ENCODE measurements around the gene ZBTB16. TPM values are rescaled to one million over a fixed set of nuclear protein-coding genes. Genes with fewer than 3 reads are reported as not detected.

ZBTB16 gene
- total and polyA plus RNA-seq, 2 of the 13 experiments (the other 11 are each of a cell fraction or from before 2014, with no cell fraction given): not detected

DNA sequence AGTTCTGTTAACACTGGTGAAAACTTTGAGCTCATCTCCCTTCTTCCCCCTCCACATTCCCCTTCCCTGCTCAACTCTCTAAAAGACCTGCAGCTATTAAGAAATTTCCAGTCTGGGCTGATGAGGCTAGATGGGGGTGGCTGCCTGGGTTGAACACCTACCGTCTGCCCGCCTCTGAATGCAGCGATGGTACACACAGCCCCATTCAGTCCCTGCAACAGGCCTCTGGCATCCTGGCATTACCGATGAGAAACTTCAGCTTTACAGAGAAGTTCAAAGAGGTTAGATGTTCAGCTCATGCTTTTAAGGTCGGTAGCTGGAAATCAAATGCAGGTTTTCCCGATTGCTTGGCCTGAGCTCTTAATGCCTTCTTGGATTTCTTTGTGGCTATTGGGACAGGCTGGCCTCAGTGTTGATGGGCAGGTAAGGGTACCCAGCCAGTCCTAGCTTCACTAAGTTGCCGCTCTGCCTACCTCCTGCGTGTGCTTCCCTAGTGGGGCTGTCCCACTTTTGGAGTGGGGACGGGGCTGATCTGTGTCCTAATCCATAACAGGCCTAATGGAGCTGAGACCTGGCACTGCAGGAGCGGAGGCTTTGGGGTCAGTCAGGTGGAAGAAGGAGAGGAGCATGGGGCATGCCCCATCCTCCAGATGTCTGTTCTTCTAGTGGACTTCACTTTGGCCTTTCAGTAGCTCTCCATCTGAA is 49.1 kb downstream of the ZBTB16 start:
- Histone ChIP-seq H4K20me1 (ENCODE audit: insufficient read depth, low read length) (no peaks in the 10 kb centered on the region), H3K36me3 (replicated peaks in 1 of 2; ENCODE audit: control insufficient read depth in 1 of 2, insufficient read depth in 2 of 2, low read length in 2 of 2) (no peaks in the 10 kb centered on the region), H3K9ac (ENCODE audit: insufficient read depth, low read depth, low read length) (no peak overlapping the region), H2AFZ (ENCODE audit: low read length) (no peak overlapping the region), H3K4me3 (replicated peaks in 1 of 3; ENCODE audit: insufficient read depth in 1 of 3, low read depth in 2 of 3, low read length in 3 of 3) (no peak overlapping the region), H3K9me3 (ENCODE audit: low read length) (no peaks in the 10 kb centered on the region), H3K4me2 (ENCODE audit: low read depth, low read length) (no peak overlapping the region), H3K27me3 (ENCODE audit: control insufficient read depth in 1 of 2, insufficient read depth in 2 of 2, low read length in 2 of 2) (peaks cover 0 to 20% of the 10 kb centered on the region in 2 experiments; a peak in 2 of 5 replicates), H3K4me1 (ENCODE audit: insufficient read depth, low read length) (peaks cover 14% of the 10 kb centered on the region), H3K79me2 (ENCODE audit: insufficient read depth, low read length) (no peaks in the 10 kb centered on the region), H3K27ac (ENCODE audit: extremely low read length, insufficient read depth, low read length) (no peak overlapping the region)
- intact Hi-C loops (cut with micrococcal nuclease; ENCODE audit: unreplicated experiment) (no loop called here), in situ Hi-C loops (cut with HindIII; ENCODE audit: extremely low pct_ligation_motif_present, low pct_unique_long_range_greater_than_20kb) (no loop called here)
- WGBS (ENCODE audit: low lambda C conversion rate): 63% methylated on average over 8 of the region's 10 CpGs
- BruUV-seq (replicated peaks): no TSS peak
- ChIA-PET CTCF (ENCODE audit: low intra/inter-chr PET ratio, low total read pairs) (no interaction called here), POLR2A (no interaction called here)
- DNase-seq (ENCODE audit: low spot score) (no peak), ATAC-seq (no peak), FAIRE-seq (no peak)
- no peak for TF ChIP-seq SNAPC2 (CRISPR knock-in tag; IDR thresholded peaks at IDR 0.05)
- no peak for TF ChIP-seq RBM39 (IDR thresholded peaks at IDR 0.05; ENCODE audit: low read depth, low read length, poor library complexity, severe bottlenecking)
- TF ChIP-seq, protein P1, sequence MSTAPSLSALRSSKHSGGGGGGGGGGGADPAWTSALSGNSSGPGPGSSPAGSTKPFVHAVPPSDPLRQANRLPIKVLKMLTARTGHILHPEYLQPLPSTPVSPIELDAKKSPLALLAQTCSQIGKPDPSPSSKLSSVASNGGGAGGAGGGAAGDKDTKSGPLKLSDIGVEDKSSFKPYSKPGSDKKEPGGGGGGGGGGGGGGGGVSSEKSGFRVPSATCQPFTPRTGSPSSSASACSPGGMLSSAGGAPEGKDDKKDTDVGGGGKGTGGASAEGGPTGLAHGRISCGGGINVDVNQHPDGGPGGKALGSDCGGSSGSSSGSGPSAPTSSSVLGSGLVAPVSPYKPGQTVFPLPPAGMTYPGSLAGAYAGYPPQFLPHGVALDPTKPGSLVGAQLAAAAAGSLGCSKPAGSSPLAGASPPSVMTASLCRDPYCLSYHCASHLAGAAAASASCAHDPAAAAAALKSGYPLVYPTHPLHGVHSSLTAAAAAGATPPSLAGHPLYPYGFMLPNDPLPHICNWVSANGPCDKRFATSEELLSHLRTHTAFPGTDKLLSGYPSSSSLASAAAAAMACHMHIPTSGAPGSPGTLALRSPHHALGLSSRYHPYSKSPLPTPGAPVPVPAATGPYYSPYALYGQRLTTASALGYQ (CRISPR knock-in tag; IDR thresholded peaks at IDR 0.05): no peak
- TF ChIP-seq NR2F2 (IDR thresholded peaks at IDR 0.05; ENCODE audit: borderline replicate concordance, low read depth): no peak
- no peak for TF ChIP-seq ZMYM3 (CRISPR knock-in tag; IDR thresholded peaks at IDR 0.05)
- no peak for TF ChIP-seq SIX1 (CRISPR knock-in tag; IDR thresholded peaks at IDR 0.05; ENCODE audit: borderline replicate concordance)
- TF ChIP-seq ZBTB7A (CRISPR knock-in tag; IDR thresholded peaks at IDR 0.05): no peak
- TF ChIP-seq ATF1 (CRISPR knock-in tag; IDR thresholded peaks at IDR 0.05): no peak
- TF ChIP-seq, protein P2, sequence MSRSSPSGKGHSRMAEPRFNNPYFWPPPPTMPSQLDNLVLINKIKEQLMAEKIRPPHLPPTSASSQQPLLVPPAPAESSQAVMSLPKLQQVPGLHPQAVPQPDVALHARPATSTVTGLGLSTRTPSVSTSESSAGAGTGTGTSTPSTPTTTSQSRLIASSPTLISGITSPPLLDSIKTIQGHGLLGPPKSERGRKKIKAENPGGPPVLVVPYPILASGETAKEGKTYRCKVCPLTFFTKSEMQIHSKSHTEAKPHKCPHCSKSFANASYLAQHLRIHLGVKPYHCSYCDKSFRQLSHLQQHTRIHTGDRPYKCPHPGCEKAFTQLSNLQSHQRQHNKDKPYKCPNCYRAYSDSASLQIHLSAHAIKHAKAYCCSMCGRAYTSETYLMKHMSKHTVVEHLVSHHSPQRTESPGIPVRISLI (CRISPR knock-in tag; IDR thresholded peaks at IDR 0.05; ENCODE audit: borderline replicate concordance): no peak
- TF ChIP-seq, protein P3, sequence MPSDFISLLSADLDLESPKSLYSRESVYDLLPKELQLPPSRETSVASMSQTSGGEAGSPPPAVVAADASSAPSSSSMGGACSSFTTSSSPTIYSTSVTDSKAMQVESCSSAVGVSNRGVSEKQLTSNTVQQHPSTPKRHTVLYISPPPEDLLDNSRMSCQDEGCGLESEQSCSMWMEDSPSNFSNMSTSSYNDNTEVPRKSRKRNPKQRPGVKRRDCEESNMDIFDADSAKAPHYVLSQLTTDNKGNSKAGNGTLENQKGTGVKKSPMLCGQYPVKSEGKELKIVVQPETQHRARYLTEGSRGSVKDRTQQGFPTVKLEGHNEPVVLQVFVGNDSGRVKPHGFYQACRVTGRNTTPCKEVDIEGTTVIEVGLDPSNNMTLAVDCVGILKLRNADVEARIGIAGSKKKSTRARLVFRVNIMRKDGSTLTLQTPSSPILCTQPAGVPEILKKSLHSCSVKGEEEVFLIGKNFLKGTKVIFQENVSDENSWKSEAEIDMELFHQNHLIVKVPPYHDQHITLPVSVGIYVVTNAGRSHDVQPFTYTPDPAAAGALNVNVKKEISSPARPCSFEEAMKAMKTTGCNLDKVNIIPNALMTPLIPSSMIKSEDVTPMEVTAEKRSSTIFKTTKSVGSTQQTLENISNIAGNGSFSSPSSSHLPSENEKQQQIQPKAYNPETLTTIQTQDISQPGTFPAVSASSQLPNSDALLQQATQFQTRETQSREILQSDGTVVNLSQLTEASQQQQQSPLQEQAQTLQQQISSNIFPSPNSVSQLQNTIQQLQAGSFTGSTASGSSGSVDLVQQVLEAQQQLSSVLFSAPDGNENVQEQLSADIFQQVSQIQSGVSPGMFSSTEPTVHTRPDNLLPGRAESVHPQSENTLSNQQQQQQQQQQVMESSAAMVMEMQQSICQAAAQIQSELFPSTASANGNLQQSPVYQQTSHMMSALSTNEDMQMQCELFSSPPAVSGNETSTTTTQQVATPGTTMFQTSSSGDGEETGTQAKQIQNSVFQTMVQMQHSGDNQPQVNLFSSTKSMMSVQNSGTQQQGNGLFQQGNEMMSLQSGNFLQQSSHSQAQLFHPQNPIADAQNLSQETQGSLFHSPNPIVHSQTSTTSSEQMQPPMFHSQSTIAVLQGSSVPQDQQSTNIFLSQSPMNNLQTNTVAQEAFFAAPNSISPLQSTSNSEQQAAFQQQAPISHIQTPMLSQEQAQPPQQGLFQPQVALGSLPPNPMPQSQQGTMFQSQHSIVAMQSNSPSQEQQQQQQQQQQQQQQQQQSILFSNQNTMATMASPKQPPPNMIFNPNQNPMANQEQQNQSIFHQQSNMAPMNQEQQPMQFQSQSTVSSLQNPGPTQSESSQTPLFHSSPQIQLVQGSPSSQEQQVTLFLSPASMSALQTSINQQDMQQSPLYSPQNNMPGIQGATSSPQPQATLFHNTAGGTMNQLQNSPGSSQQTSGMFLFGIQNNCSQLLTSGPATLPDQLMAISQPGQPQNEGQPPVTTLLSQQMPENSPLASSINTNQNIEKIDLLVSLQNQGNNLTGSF (CRISPR knock-in tag; IDR thresholded peaks at IDR 0.05): no peak

All from HepG2 (cell line).